SH-SY5Y (cell line): Measurements from ENCODE around the gene SFTPB.

Source experiments
- GATA2 ChIP-seq: IDR thresholded peaks from 2 replicates; pipeline ENCODE4 v1.6.1; 2011; ENCODE audit warnings: mild to moderate bottlenecking, low read depth, low read length
- GATA3 ChIP-seq: IDR thresholded peaks from 2 replicates; pipeline ENCODE4 v1.6.1; 2011; ENCODE audit warnings: low read depth, mild to moderate bottlenecking, low read length, moderate library complexity

SFTPB gene

GRCh38 chr2:85694052-85695025 lies 26.3 kb upstream of the SFTPB start, which contains the start of gene GNLY:
Gene GNLY (plus strand): TSS chr2:85694358. CDS start chr2:85694419, 61 bp downstream.
- TF ChIP-seq GATA2 (no peak), GATA3 (no peak)

- TF ChIP-seq GATA2, result no peak
- TF ChIP-seq GATA3, result no peak
Observed at GRCh38 chr2:85692039-85692645, 24.1 kb upstream of the SFTPB start.

- TF ChIP-seq GATA3 (no peak), GATA2 (no peak)
Observed at GRCh38 chr2:85690932-85691331, 22.9 kb upstream of the SFTPB start.

GRCh38 chr2:85684806-85685205 lies 16.8 kb upstream of the SFTPB start:
- no peak for TF ChIP-seq GATA2
- TF ChIP-seq GATA3, result no peak

- TF ChIP-seq GATA2 (no peak), GATA3 (no peak)
Observed at GRCh38 chr2:85684380-85684779, 16.4 kb upstream of the SFTPB start.

- no peak for TF ChIP-seq GATA2
- no peak for TF ChIP-seq GATA3
Observed at GRCh38 chr2:85682378-85682777, 14.4 kb upstream of the SFTPB start.

- TF ChIP-seq GATA3, result no peak
- TF ChIP-seq GATA2, result no peak
Observed at GRCh38 chr2:85681776-85682175, 13.8 kb upstream of the SFTPB start.

- no peak for TF ChIP-seq GATA2
- no peak for TF ChIP-seq GATA3
Observed at GRCh38 chr2:85681372-85681763, 13.4 kb upstream of the SFTPB start.

- no peak for TF ChIP-seq GATA2
- TF ChIP-seq GATA3, result no peak
Observed at GRCh38 chr2:85680707-85681371, 12.8 kb upstream of the SFTPB start.

GRCh38 chr2:85678794-85679672 lies 11.0 kb upstream of the SFTPB start:
- TF ChIP-seq GATA3, result no peak
- TF ChIP-seq GATA2, result no peak

- TF ChIP-seq GATA2 (no peak), GATA3 (no peak)
Observed at GRCh38 chr2:85678377-85678776, 10.4 kb upstream of the SFTPB start.

GRCh38 chr2:85675866-85676548 lies 8.0 kb upstream of the SFTPB start:
- no peak for TF ChIP-seq GATA3
- TF ChIP-seq GATA2, result no peak

- TF ChIP-seq GATA2, result no peak
- TF ChIP-seq GATA3, result no peak
Observed at GRCh38 chr2:85675427-85675826, 7.4 kb upstream of the SFTPB start.

GRCh38 chr2:85674417-85674816 lies 6.4 kb upstream of the SFTPB start:
- TF ChIP-seq GATA3 (no peak), GATA2 (no peak)
